Measurements from ENCODE around the gene HUS1B.

The HUS1B gene

DNA sequence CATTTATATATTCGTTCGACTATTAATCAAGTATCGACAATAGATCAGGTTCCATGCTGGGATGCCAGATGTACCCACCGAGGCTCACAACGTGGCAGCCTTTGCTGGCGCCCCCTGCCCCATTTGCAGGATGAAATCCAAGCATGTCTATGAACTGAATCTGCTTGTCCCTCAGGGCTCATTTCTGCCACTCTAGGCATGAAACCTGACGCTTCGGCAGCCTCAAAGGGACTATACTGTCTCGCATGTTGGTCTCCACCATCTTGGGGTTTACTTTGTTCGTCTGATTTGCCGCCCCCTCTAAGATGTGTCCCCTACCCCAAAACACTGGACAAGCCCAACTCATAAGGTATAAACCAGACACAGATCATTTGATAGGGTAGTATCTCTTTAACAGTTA, 36.7 kb downstream of the HUS1B start:
- no peak for DNase-seq

DNA sequence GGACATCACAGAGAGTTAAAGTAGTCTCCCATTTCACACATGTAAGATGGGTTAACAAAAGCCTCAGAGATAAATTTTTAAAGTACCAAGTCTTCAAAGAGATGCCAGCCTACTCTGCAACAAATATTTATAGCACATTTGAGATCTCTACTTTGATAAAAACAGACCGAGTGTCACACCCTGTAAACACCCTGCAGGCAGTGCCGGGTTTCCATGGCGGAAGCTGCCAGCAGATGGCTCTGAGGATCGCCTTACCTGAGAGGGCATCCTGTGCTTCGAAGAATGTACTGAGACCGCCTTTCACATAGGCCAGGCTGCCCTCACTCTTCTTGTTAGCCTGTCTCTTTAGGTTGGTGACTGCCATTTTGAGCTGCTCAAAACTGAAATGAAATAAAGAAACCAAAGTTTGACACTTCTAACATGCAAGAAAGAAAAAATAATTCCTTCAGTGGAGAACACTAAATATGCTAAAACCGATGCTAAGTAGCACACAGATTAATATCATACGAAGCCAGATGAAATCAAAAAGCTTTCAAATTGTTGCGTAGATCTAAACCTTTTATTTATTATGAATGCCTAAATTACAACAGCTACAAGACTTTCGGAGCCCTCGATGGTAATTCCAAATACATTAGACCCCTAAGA, 39.3 kb downstream of the HUS1B start:
- DNase-seq = peak; percentile 14

GRCh38 chr6:613981-614380, 42.9 kb downstream of the HUS1B start:
- no peak for DNase-seq

GRCh38 chr6:611928-612327, 45.0 kb downstream of the HUS1B start:
- DNase-seq = no peak

- no peak for DNase-seq
Measured at GRCh38 chr6:610882-611281, 46.0 kb downstream of the HUS1B start.

GRCh38 chr6:609905-610304, 47.0 kb downstream of the HUS1B start:
- no peak for DNase-seq

- no peak for DNase-seq
Measured at GRCh38 chr6:606829-607379, 50.0 kb downstream of the HUS1B start.
